ENCODE results near the gene SMAP2.
A peak's percentile ranks its signal among the peaks of the same experiment; 100 is the strongest.
"Not testable (repeated sequence)": the region's sequence is repeated elsewhere in the genome, so short reads cannot be mapped to it uniquely, and the experiment has no call there.

Gene SMAP2

GRCh38 chr1:40373323-40374283 lies at the start of gene SMAP2:
TSS of gene SMAP2 (plus strand) at chr1:40373727. CDS start at chr1:40374121, 394 bp downstream.
- DNase-seq, result peak; percentile 85 to 89 (median 88)

GRCh38 chr1:40331403-40331802 lies 42.1 kb upstream of the SMAP2 start:
- not testable (repeated sequence) for DNase-seq

- DNase-seq, result no peak
Measured at GRCh38 chr1:40332695-40333094, 40.8 kb upstream of the SMAP2 start.

- DNase-seq, result no peak
Measured at GRCh38 chr1:40337443-40337842, 36.1 kb upstream of the SMAP2 start.

- peak; percentile 62 to 88 (median 82) for DNase-seq
Measured at GRCh38 chr1:40338745-40339419, 34.6 kb upstream of the SMAP2 start.

- DNase-seq, result no peak
Measured at GRCh38 chr1:40339420-40340323, 33.9 kb upstream of the SMAP2 start.

- no peak for DNase-seq
Measured at GRCh38 chr1:40341491-40342380, 31.8 kb upstream of the SMAP2 start.

DNA sequence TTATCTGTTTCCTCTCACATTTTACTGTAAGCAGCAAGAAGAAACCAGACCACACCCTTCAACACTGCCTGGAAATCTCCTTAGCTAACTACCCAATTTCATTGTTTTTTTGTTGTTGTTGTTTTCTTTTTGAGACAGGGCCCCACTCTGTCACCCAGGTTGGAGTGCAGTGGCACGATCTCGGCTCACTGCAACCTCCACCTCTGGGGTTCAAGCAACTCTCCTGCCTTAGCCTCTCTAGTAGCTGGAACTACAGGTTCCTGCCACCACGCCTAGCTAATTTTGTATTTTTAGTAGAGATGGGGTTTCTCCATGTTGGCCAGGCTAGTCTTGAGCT lies 31.2 kb upstream of the SMAP2 start:
- not testable (repeated sequence) for DNase-seq

- DNase-seq, result peak in 1 of 4 experiments; percentile 22
Measured at GRCh38 chr1:40344597-40344996, 28.9 kb upstream of the SMAP2 start.

DNA sequence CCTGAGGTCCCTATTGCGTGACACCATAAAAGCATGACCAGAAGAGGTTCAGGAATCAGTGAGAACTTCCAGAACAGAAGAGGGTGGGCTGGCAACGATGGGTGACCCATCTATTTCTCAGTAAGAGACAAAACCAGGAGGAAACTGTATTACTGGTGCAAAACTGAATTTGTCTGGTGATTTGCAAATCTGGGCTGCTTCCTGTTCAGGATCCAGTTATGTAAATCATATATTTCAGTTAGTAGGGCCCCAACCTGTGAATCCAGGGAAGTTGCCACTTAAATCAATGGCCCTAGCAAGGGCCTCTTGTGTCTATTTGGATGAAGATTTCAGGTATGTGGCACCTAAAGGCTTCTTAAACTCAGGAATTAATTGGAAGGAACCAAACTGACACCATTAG lies 23.1 kb upstream of the SMAP2 start:
- DNase-seq, result no peak

- no peak for DNase-seq
Measured at GRCh38 chr1:40351124-40351523, 22.4 kb upstream of the SMAP2 start.

DNA sequence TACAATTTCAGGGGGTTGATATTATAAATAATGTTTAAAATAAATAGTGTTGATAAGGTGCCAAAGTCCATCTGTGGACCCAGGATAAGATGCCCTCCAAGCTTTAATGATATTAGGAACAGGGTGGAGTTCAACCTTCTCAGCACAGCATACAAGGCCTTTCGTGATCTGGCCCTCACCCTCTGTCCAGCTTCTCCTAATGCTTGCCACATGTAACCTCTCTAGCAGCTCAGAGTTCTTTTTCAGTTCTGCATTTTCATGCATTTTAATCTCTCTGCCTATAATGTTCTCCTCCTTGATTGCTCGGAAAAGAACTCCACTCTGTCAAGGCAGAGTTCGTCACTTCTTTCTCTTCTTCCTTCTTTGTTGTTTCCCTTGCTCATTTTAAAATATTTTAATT lies 21.4 kb upstream of the SMAP2 start:
- DNase-seq, result no peak

GRCh38 chr1:40353082-40353481 lies 20.4 kb upstream of the SMAP2 start:
- DNase-seq, result no peak

DNA sequence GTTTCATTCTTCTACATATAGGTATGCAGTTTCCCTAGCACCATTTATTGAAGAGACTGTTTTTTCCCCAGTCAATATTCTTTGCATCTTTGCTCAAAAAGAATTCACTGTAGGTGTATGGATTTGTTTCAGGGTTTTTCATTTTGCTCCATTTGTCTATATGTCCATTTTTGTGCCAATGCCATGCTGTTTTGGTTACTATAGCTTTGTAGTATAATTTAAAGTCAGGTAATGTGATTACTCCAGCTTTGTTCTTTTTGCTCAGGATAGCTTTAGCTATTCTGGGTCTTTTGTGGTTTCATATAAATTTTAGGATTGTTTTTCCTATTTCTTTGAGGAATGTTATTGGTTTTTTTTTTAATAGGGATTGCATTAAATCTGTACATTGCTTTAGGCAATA lies 15.9 kb upstream of the SMAP2 start:
- DNase-seq, result no peak

GRCh38 chr1:40360631-40361030 lies 12.9 kb upstream of the SMAP2 start:
- DNase-seq, result no peak

GRCh38 chr1:40361201-40361600 lies 12.3 kb upstream of the SMAP2 start:
- no peak for DNase-seq

GRCh38 chr1:40361637-40362036 lies 11.9 kb upstream of the SMAP2 start:
- no peak for DNase-seq

DNA sequence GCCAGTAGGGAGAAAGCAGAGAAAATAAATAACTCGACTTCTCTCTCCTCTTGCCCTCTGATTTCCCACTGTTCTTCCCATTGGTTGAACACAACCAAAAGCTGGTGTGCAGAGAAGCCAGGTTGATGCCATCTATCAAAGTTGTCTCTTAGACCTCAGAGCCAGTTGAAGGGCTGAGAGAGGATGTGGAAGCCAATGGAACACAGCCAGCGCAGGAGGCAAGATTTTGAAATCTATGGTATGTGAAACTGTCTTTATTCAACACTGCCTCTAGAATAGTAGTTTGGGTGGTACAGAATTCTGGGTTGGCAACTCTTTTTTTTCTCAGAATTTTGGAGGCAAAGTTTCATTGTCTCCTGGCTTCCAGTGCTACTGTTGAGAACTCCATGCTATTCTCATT lies 11.3 kb upstream of the SMAP2 start:
- no peak for DNase-seq

GRCh38 chr1:40362699-40363098 lies 10.8 kb upstream of the SMAP2 start:
- DNase-seq, result no peak

- no peak for DNase-seq
Measured at GRCh38 chr1:40363721-40364120, 9.8 kb upstream of the SMAP2 start.

DNA sequence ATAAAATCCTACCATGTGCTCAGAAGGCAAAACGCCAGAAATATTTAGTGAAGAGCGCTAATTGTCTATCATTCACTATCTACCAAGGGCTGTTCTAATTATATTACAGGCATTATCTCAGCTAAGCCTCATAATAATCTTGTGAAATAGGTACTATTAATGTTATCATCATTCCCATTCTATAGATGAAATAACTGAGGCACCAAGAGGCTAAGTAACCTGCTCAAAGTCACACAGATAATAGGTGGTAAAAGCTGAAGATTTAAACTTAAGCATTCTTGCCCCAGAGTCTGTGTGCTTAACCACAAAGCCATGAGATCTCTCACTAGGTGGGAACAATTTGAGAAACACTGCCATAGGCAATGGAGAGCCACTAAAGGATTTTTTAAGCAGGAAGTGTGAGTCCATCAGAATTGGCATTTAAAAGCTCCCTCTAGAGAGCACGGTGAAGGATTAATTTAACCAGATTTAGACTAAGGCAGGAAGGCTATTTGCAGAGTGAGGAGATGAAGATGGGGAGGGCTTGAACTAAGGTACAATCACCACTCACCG lies 1.7 kb upstream of the SMAP2 start:
- DNase-seq, result no peak
